Prostate gland (tissue), 2 donors: Measurements from ENCODE around the gene PHF20.

Experiments used
- POLR2A ChIP-seq: fragments of 450-650 bp; IDR thresholded peaks from one replicate; pipeline ENCODE4 v1.6.1; 2016; ENCODE audit warnings: antibody characterized with exemption, mild to moderate bottlenecking
- POLR2AphosphoS5 ChIP-seq: sonication (generic); formaldehyde crosslinking; IDR thresholded peaks from one replicate; pipeline ENCODE4 v1.6.1; 2017; ENCODE audit warnings: antibody characterized with exemption
- TF ChIP-seq, protein P1 (sequence below), 4 experiments: fragments of 200-600 bp in 2 of 4; fragments of 450-650 bp in 2 of 4; sonication (generic) in 2 of 4; IDR thresholded peaks; 1 replicate in 3 of 4; 2 replicates in 1 of 4; pipeline ENCODE4 v1.5.1; 2016 to 2019; ENCODE audit warnings: antibody characterized with exemption in 4 of 4, mild to moderate bottlenecking in 2 of 4, moderate library complexity in 2 of 4

DNA sequence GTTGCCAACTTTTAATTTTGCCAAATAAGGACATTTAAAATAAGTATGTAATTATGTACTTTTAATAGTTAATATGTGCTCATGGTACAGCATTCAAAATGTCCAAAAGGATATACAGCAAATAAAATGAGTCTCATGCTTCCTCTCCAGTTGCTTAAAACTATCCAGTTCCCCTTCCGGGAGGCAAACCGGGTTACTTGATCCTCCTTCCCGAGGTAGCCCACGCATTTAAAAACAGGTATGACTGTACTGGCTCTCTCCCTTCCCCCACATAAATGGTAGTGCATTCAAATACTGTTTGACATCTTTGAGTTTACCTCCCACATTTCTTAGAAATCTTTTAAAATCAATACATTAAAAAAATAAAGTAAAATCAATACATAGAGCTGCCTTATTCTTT, 66.4 kb downstream of the PHF20 start:
- TF ChIP-seq, protein P1, sequence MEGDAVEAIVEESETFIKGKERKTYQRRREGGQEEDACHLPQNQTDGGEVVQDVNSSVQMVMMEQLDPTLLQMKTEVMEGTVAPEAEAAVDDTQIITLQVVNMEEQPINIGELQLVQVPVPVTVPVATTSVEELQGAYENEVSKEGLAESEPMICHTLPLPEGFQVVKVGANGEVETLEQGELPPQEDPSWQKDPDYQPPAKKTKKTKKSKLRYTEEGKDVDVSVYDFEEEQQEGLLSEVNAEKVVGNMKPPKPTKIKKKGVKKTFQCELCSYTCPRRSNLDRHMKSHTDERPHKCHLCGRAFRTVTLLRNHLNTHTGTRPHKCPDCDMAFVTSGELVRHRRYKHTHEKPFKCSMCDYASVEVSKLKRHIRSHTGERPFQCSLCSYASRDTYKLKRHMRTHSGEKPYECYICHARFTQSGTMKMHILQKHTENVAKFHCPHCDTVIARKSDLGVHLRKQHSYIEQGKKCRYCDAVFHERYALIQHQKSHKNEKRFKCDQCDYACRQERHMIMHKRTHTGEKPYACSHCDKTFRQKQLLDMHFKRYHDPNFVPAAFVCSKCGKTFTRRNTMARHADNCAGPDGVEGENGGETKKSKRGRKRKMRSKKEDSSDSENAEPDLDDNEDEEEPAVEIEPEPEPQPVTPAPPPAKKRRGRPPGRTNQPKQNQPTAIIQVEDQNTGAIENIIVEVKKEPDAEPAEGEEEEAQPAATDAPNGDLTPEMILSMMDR (IDR thresholded peaks at IDR 0.05): no peak
- TF ChIP-seq POLR2A (no peak), POLR2AphosphoS5 (no peak)
